ENCODE results near the gene EFCAB12.
"Not testable (repeated sequence)": the region's sequence is repeated elsewhere in the genome, so short reads cannot be mapped to it uniquely, and the experiment has no call there.

DNA sequence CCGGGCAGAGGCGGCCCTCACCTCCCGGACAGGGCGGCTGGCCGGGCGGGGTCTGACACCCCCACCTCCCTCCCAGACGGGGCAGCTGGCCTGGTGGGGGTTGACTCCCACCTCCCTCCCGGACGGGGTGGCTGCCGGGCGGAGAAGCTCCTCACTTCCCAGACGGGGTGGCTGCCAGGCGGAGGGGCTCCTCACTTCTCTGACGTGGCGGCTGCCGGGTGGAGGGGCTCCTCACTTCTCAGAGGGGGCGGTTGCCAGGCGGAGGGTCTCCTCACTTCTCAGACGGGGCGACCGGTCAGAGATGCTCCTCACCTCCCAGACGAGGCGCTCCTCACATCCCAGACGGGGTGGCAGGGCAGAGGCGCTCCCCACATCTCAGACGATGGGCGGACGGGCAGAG lies 65.1 kb downstream of the EFCAB12 start:
- TF ChIP-seq, protein P1, sequence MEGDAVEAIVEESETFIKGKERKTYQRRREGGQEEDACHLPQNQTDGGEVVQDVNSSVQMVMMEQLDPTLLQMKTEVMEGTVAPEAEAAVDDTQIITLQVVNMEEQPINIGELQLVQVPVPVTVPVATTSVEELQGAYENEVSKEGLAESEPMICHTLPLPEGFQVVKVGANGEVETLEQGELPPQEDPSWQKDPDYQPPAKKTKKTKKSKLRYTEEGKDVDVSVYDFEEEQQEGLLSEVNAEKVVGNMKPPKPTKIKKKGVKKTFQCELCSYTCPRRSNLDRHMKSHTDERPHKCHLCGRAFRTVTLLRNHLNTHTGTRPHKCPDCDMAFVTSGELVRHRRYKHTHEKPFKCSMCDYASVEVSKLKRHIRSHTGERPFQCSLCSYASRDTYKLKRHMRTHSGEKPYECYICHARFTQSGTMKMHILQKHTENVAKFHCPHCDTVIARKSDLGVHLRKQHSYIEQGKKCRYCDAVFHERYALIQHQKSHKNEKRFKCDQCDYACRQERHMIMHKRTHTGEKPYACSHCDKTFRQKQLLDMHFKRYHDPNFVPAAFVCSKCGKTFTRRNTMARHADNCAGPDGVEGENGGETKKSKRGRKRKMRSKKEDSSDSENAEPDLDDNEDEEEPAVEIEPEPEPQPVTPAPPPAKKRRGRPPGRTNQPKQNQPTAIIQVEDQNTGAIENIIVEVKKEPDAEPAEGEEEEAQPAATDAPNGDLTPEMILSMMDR (IDR thresholded peaks at IDR 0.05) = not testable (repeated sequence)
- TF ChIP-seq POLR2A, POLR2AphosphoS5 (IDR thresholded peaks at IDR 0.05): not testable (repeated sequence)
